GM12878 (cell line): ENCODE results near the gene AGBL3. TPM values are rescaled to one million over a fixed set of nuclear protein-coding genes. Genes with fewer than 3 reads are reported as not detected.
A peak's percentile ranks its signal among the peaks of the same experiment; 100 is the strongest.

ENCODE experiments used
- ATAC-seq: fragments of 200-7000 bp; cut with Tn5 transposase; 3 replicates; pipeline ENCODE4 v1.9.1; 2020; ENCODE audit warnings: mild to moderate bottlenecking, moderate library complexity
- BruUV-seq: library from RNA; stranded (reverse); fragments of 400-500 nt; replicated peaks from 2 replicates; lab custom pipeline; 2021; lab: Mats Ljungman, UMichigan
- CTCF ChIA-PET: fragments of 300-600 bp; sonication (Branson Sonifier 250); formaldehyde crosslinking; extraction: SDS; loops from one replicate; lab custom pipeline; 2021; ENCODE audit warnings: inconsistent platforms; lab: Yijun Ruan, JAX
- POLR2A ChIA-PET: fragments of 350-600 bp; formaldehyde crosslinking; extraction: SDS; loops from one replicate; lab custom pipeline; 2021; ENCODE audit warnings: inconsistent platforms; lab: Charles Lee
- RAD21 ChIA-PET: fragments of 300-600 bp; sonication (Branson Sonifier 250); formaldehyde crosslinking; loops from one replicate; lab custom pipeline; 2023; ENCODE audit warnings: antibody characterized with exemption; ENCODE audit not compliant: unreplicated experiment; lab: Charles Lee
- SMC1A ChIA-PET: fragments of 300-600 bp; sonication (Branson Sonifier 250); formaldehyde crosslinking; loops from one replicate; lab custom pipeline; 2023; ENCODE audit not compliant: unreplicated experiment, uncharacterized antibody; lab: Charles Lee
- DNase-seq: peaks from one replicate; pipeline ENCODE4 v3.0.0-alpha.2; 2011; ENCODE audit warnings: low read depth, low spot score
- FAIRE-seq: peaks from 3 replicates; lab custom pipeline; 2011; peaks lifted over from hg19 to GRCh38; lab: Jason Lieb, UNC
- H2AFZ ChIP-seq: 2 replicates; pipeline ENCODE4 v1.6.0; 2011; ENCODE audit warnings: low read depth, low read length, control low read depth; ENCODE audit not compliant: control insufficient read depth
- H3K27ac ChIP-seq: 2 replicates; pipeline ENCODE4 v1.5.1; 2011; ENCODE audit warnings: control low read depth; ENCODE audit not compliant: control insufficient read depth, insufficient read depth
- H3K27me3 ChIP-seq, 2 experiments: replicated peaks in 1 of 2; 2 replicates each; pipeline versions ENCODE4 v1.6.0 to v1.6.1; 2011; ENCODE audit warnings: low read length in 1 of 2; ENCODE audit not compliant: control insufficient read depth in 2 of 2, insufficient read depth in 2 of 2
- H3K36me3 ChIP-seq, 2 experiments: 2 replicates each; pipeline ENCODE4 v1.5.1; 2011; ENCODE audit warnings: low read length in 1 of 2; ENCODE audit not compliant: control insufficient read depth in 2 of 2, insufficient read depth in 2 of 2
- H3K4me1 ChIP-seq: 2 replicates; pipeline ENCODE4 v1.6.1; 2011; ENCODE audit warnings: mild to moderate bottlenecking, low read length, moderate library complexity, mixed read lengths; ENCODE audit not compliant: control insufficient read depth, insufficient read depth
- H3K4me2 ChIP-seq: 2 replicates; pipeline ENCODE4 v1.6.0; 2011; ENCODE audit warnings: control low read depth; ENCODE audit not compliant: control insufficient read depth, insufficient read depth
- H3K4me3 ChIP-seq: fragments of 200-600 bp; sonication (generic); 2 replicates; pipeline ENCODE4 v1.5.1; 2016
- H3K79me2 ChIP-seq: 2 replicates; pipeline ENCODE4 v1.6.0; 2011; ENCODE audit warnings: low read length; ENCODE audit not compliant: control insufficient read depth, insufficient read depth
- H3K9ac ChIP-seq: 2 replicates; pipeline ENCODE4 v1.8.0; 2011; ENCODE audit warnings: low read length, control low read depth, mixed read lengths; ENCODE audit not compliant: control insufficient read depth, insufficient read depth
- H3K9me3 ChIP-seq: replicated peaks from 3 replicates; pipeline ENCODE4 v1.5.1; 2011; ENCODE audit warnings: mild to moderate bottlenecking, low read length; ENCODE audit not compliant: control insufficient read depth, insufficient read depth
- H4K20me1 ChIP-seq: 2 replicates; pipeline ENCODE4 v1.6.0; 2011; ENCODE audit not compliant: control insufficient read depth, insufficient read depth
- NFXL1 ChIP-seq: fragments of 450-650 bp; IDR thresholded peaks from 2 replicates; pipeline ENCODE4 v1.6.1; 2017; ENCODE audit warnings: antibody characterized with exemption, mild to moderate bottlenecking, borderline replicate concordance
- PBX3 ChIP-seq: IDR thresholded peaks from 2 replicates; pipeline ENCODE4 v1.6.1; 2011; ENCODE audit warnings: mild to moderate bottlenecking, low read depth, low read length, moderate library complexity; ENCODE audit not compliant: insufficient replicate concordance
- PKNOX1 ChIP-seq: fragments of 450-650 bp; IDR thresholded peaks from 2 replicates; pipeline ENCODE4 v1.6.1; 2016; ENCODE audit warnings: mild to moderate bottlenecking
- POLR2A ChIP-seq: IDR thresholded peaks from 2 replicates; pipeline ENCODE4 v1.6.1; 2011; ENCODE audit warnings: low read depth, mild to moderate bottlenecking, low read length
- POLR2AphosphoS5 ChIP-seq: IDR thresholded peaks from 2 replicates; pipeline ENCODE4 v1.6.1; 2011; ENCODE audit warnings: mild to moderate bottlenecking, low read length, inconsistent platforms
- ZBED1 ChIP-seq: IDR thresholded peaks from 2 replicates; pipeline ENCODE4 v1.6.1; 2016; ENCODE audit warnings: borderline replicate concordance
- WGBS: methylation state at CpG from one replicate; pipeline ENCODE4 v1.1.6; 2016; ENCODE audit warnings: low lambda C conversion rate; ENCODE audit not compliant: insufficient replicate concordance, insufficient coverage; ENCODE audit errors: missing lambda C conversion rate; 5-methylcytosine and 5-hydroxymethylcytosine counted together
- in situ Hi-C: fragments of 300-500 bp; cut with MboI; formaldehyde crosslinking; loops from 9 replicates; pipeline ENCODE4 v1.14.3; 2018; ENCODE audit warnings: mixed read lengths
- intact Hi-C: fragments of 100-400 bp; cut with micrococcal nuclease; formaldehyde crosslinking; loops from one replicate; pipeline ENCODE4 v1.14.2; 2022; ENCODE audit not compliant: unreplicated experiment
- polyA plus RNA-seq, 11 experiments: library from polyadenylated mRNA; depleted of rRNA in 4 of 11; unstranded in 6 of 11; stranded (reverse) in 5 of 11; fragments of >200 nt; fragmentation: Nextera tagmentation in 4 of 11; fragmentation: Illumina TruSeq in 1 of 11; extraction: Ambion mirVana in 4 of 11; extraction: Trizol in 1 of 11; gene quantifications; 1 replicate in 1 of 11; 2 replicates in 10 of 11; pipeline versions ENCODE4 v1.2.1 to v1.2.3, GENCODE V29; 2011 to 2016; ENCODE audit warnings: inconsistent platforms in 2 of 11, missing spikeins in 2 of 11, low read depth in 1 of 11
- total RNA-seq, 4 experiments: library from RNA; depleted of rRNA in 3 of 4; stranded (reverse); fragments of >200 nt in 3 of 4; fragmentation: Illumina TruSeq in 1 of 4; extraction: Trizol in 1 of 4; gene quantifications; 2 replicates each; pipeline versions ENCODE4 v1.2.1 to v1.2.3, GENCODE V29; 2013 to 2021

AGBL3 gene
- total and polyA plus RNA-seq, 10 of the 15 experiments (the other 5 are each of a cell fraction or from before 2014, with no cell fraction given): 0.82 to 12.4 (median 3.7) TPM

GRCh38 chr7:135168001-135168400 lies 181.7 kb downstream of the AGBL3 start:
- no peak overlapping the region for H2AFZ ChIP-seq
- ATAC-seq (no peak), FAIRE-seq (no peak), DNase-seq (no peak)
- ChIA-PET POLR2A (interaction anchor here (0.9 to 15.9 kb wide), 3 partner anchors 19 to 26 kb away, joined by 3 to 169 read pairs (median 155); partner anchors contain the start of gene TMEM140), RAD21 (interaction anchor here (0.6 to 11.6 kb wide), 12 partner anchors 7 to 725 kb away, joined by 3 to 151 read pairs (median 13); partner anchors contain the start of genes AGBL3, TMEM140 and WDR91), CTCF (interaction anchor here (1.0 to 12.2 kb wide), 6 partner anchors 11 to 214 kb away, joined by 3 to 157 read pairs (median 98); partner anchors contain the start of genes AGBL3, TMEM140 and WDR91), SMC1A (interaction anchor here (2.2 to 13.1 kb wide), 5 partner anchors 10 to 215 kb away, joined by 6 to 158 read pairs (median 59); partner anchors contain the start of genes AGBL3 and TMEM140)
- H3K79me2 ChIP-seq: peaks cover 58% of the 10 kb centered on the region
- H4K20me1 ChIP-seq: no peaks in the 10 kb centered on the region; the same call in 1 of the 2 replicates
- no peaks in the 10 kb centered on the region; the same call in 1 of the 3 replicates for H3K9me3 ChIP-seq
- no peaks in the 10 kb centered on the region for H3K27me3 ChIP-seq
- in situ Hi-C loops (loop anchor here (5.0 to 10.0 kb wide), 2 partner anchors 176 to 523 kb away; partner anchors contain the start of gene BPGM), intact Hi-C loops (no loop called here)
- H3K36me3 ChIP-seq: peaks cover 35 to 38% of the 10 kb centered on the region in 2 experiments
- H3K4me3 ChIP-seq: peak overlapping the region; percentile 84
- peak overlapping the region; percentile 96; the same call in 1 of the 2 replicates for H3K27ac ChIP-seq
- peak overlapping the region; percentile 73; the same call in 1 of the 2 replicates for H3K9ac ChIP-seq
- WGBS: 94% methylated on average over 4 of the region's 9 CpGs
- H3K4me2 ChIP-seq: peak overlapping the region; percentile 99
- BruUV-seq: no TSS peak
- TF ChIP-seq POLR2AphosphoS5 (0 out of 2 replicates have a peak, but pooled peaks have one; percentile 9), POLR2A (peak; percentile 9; the same call in 1 of the 2 replicates), NFXL1 (no peak), ZBED1 (no peak), PBX3 (peak; percentile 64), PKNOX1 (peak; percentile 82)
- peaks cover 24% of the 10 kb centered on the region for H3K4me1 ChIP-seq
